KBM-7 (cell line): Measurements from ENCODE around the gene SORCS2.

ENCODE experiments used
- DNase-seq: peaks from one replicate; pipeline ENCODE4 v3.0.0-alpha.2; 2015
- in situ Hi-C: fragments of 300-500 bp; cut with MboI; formaldehyde crosslinking; loops from 2 replicates; pipeline ENCODE4 v1.14.3; 2020; ENCODE audit warnings: low sequenced_read_pairs, low pct_unique_long_range_greater_than_20kb, mixed read lengths

SORCS2 gene

DNA sequence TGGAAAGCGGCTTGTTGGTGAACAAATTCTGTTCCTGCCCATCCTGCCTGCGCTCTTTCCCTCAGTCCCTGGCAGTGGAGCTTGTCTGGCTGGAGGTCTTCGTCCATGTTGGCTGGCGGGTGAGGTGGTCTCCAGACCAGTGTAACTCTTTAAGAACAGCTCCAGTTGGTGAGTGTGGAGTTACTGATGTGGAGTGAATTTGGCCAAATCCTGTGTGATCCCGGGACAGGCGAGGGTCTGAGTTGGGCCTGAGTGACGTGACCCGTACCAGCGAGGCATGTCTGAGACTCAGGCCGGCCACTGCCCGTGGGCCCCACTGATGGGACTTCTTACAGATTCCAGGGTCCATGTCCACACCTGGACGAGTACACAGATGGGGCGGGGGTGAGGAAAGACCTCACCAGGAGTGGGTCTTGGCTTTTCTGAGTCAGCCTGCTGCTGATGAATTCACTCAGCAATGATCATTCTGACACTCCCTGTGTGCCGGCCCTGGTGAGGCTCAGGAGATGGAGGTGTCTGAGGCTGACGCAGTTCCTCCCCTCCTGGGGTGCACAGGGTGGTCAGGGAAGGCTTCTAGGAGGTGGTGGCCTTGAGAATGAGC lies 196.9 kb downstream of the SORCS2 start:
- no peak for DNase-seq
- in situ Hi-C loops = no loop called here

DNA sequence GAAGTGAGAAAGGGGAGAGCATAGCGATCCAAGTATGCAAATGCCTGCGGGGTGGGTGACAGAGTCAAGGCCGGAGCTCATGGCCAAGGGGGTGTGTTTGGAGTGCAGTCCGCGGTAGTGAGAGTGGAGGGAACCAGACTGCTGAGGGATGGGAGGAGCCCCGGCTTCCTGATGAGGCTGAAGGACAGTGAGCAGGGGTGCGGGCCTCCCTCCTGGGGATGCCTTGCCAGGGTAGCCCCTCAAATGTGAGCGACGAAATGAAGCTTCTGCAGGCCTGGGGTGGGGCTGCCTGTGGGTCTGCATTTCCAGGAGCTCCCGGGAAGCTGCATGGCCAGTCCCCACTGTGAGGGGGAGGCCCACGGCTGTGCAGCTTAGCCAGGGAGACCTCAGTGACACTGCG lies 197.4 kb downstream of the SORCS2 start:
- in situ Hi-C loops = no loop called here
- DNase-seq = no peak

DNA sequence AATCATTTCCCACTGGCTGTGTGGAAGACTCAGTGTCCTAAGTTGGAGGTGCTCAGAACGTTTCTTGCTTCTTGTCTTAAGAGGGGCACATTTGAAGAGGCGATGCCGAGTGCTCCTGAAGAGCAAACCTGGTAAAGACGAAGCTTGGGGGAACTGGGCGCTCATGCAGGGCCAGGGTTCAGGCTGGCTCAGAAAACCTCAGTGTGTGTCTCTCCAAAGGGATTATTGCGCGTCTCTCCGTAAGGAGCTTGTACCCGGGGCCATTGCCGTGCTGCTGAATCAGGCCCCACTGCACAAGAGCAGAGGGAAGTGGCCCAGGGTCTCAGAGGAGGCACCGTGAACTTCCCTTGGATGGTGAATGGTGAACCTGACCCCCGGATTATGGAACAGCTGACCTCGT lies 198.0 kb downstream of the SORCS2 start:
- in situ Hi-C loops = no loop called here
- no peak for DNase-seq

DNA sequence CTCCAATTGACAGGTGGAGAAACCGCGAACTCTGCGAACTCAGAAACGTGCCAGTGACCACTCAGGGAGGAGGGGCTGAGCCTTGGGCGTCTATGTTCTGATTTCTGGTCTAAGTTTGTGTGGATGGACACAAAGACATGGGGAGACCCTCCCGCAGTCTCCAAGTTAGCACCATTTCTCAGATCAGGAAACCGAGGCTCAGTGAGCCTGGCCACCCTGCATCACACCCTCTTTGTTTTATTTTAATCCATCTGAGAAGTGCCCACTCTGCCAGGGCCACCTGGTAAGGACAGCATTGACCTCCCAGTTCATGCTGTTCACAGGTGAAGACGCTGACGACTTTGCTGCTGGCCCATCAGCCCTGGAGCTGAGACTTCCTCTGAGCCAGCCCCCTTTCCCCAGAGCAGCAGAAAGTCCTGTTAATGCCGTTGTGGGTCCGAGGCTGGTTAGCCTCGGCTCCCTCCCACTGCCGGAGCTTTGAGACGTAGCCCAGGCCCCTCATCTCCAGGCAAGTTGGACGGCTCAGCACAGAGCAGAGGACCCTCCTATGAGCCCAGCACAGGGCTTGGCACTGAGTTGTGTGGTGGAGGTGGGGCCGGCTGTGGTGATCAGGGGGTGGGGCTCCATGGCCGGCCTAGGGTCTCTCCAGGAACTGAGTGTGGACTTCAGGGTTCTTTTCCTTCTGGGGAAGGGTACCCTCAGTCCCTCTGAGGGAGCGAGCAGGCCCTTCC lies 198.7 kb downstream of the SORCS2 start:
- in situ Hi-C loops = no loop called here
- no peak for DNase-seq

DNA sequence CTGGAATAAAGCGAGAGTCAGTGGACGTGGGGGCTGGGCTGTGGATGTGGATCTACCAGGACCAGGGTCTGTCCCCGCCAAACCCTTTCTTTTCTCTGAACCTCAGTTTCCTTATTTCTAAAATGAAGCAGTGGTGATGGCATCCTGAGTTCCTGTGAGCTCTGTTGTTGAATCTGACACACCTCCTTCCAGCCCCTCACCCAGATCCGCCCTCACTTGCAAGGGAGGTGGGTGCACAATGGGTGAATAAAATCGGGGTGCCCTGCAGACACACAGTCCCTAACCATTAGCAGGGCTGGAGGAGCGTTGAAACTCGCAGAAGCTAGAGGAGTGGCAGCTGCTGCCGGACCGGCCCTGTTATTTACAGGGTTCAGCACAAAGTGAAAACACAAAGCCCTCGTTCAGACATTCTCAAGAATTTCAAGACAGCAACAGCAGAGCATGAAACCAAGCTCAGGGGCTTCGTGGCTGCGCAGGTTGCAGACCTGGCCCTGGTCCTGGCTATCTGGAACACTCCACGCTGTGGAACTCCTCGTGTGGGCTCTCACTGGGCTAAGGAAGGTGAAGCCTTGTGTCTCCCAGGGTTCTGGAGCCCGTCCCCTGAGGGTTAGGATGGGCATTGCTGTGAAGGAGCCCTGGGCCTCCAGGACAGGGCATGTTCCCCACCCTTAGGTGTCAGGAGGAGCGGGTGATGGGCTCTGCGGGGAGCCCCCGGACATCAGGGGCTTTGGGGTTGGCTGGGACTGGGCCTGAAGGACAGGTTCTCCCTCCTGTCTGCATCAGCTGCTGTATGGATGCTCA lies 199.5 kb downstream of the SORCS2 start:
- DNase-seq = no peak
- in situ Hi-C loops = no loop called here

DNA sequence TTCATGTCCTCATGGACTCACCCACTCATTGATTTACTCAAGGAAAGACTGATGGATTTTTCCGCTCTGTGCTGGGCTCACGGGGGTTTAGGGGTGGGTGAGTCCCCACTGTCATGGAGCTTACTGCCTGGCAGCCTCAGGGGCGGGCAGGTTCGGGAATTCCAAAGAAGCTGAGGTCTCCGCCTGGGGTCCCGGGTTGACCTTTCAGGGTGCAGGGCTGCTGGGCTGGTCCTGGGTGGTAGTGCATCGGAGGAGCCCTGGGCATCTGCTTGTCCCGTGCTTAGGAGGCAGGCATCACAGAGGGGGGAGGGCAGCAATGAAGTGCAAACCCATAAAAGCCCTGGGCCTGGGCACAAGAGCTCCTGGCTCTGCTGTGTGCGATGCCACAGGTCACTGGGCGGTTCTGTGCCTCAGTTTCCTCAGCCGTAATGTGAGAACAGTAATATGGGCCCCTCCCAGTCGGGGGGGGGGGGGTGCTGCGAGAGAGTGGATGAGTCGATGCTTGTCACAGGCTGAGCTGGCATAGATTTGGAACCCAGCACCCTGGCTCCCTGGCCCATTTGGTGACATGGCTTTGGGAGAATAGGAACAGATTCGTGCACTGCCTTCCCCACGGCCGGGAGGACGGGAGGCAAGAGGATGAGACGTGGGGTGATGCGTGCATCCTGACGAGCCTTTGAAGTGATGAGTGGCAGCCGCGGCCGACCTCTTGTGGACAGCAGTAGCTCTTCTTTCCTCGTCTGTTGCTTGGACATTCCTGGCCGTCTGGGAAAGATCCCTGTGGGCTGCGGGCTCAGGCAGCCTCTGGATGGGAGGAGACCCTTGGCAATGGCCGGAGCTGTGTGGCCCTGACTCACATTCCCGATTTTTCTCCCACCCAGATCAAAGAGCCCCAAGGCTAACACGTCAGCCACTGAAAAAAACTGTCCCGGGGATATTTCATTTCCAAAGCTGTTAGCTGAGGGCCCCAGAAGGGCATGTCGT lies 200.4 kb downstream of the SORCS2 start:
- in situ Hi-C loops = no loop called here
- no peak for DNase-seq

DNA sequence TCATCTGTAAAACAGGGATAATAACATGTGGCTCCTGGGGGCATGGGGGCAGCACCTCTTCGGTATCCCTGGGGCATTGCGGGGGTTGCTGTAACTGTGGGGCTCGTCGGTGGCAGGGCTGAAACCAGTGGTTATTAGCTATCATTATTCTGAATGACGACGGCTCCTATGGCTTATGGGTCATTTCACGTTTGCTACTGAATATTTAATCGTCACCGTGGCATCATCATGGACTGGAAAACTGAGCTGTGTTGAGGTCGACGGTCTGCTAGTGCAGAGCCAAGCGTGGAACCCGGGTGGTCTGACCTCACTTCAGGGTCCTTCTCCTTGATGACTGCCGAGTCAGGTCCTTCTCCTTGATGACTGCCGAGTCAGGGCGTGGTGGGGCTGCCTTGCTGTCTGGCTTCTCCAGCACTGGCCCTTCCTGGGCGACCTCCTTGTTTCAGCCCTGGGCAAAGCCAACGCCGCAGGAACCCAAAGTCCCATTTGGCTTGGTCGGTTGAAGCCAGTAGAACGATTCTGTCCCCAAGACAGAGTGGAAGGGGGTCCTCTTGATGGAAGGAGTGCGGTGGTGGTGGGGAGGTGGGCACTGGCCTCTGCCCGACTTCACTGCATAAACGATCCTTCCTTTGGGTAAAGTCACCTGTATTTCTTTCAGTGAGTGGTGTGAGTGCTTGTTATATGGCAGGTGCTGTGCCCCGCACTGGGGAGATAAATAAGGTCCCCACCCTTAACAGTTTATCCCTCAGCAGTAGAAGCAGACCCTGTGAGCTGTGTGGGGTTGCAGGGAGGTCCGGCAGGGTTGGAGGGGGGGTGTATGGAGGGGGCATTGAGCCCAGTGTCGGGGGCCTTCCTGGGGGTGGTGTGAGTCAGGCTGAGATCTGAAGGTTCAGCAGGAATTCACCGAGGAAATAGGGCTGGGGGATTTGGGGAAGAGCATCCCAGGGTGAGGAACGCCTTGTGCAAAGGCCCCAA lies 201.6 kb downstream of the SORCS2 start:
- in situ Hi-C loops = no loop called here
- no peak for DNase-seq

DNA sequence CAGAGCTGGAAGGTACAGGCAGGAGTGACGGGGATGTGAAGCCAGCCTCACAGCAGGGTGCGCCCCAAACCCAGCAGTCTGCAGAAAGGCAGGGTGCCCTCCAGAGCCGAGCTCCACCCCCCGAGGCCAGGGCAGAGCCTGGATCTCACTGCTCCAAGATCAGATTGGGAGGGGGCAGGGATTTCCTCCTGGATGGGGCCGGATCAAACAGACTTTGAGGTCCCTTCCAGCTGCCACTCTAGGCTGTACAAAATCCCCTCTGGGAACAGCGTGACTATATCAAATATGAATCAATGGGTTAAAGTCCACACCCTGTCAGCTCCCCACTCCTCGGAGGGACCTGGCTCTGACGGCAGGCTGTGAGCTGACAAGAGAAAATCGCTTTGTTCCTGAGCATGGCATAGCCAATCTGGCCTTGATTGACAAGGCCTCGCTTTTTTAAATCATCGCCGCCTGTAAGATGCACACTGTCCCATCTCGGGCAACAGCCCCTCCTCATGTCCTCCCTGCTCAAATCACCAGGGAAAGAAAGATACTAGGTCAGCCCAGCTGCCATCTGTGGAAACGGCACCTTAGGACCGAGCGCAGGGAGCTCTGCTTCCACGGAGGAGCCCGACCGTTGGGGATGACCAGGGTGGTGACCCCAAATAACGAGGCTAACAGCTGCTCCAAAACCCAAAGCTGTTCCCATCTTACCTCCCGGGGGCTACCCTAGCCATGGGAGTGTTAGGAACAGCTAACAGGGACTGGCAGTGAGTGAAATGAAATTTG lies 202.5 kb downstream of the SORCS2 start:
- no peak for DNase-seq
- in situ Hi-C loops = no loop called here

DNA sequence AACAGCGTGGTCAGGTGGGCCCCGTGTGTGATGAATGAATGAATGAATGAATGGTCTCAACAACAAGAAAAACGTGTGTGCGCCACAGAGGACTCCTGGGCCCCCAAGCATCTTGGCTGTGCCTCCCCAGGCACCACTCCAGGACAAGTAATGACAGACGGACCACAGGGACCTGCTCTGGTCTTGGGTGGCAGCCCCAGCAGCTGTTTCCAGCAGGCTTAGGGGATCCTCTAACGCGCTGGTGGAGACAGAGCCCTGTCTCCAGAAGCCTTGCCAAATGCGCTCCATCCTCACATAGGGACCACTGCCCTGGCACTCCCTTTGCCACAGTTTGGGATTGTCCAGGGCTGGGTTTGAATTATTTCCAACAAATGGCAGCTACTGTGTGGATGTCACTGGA lies 203.3 kb downstream of the SORCS2 start:
- DNase-seq = no peak
- in situ Hi-C loops = no loop called here

DNA sequence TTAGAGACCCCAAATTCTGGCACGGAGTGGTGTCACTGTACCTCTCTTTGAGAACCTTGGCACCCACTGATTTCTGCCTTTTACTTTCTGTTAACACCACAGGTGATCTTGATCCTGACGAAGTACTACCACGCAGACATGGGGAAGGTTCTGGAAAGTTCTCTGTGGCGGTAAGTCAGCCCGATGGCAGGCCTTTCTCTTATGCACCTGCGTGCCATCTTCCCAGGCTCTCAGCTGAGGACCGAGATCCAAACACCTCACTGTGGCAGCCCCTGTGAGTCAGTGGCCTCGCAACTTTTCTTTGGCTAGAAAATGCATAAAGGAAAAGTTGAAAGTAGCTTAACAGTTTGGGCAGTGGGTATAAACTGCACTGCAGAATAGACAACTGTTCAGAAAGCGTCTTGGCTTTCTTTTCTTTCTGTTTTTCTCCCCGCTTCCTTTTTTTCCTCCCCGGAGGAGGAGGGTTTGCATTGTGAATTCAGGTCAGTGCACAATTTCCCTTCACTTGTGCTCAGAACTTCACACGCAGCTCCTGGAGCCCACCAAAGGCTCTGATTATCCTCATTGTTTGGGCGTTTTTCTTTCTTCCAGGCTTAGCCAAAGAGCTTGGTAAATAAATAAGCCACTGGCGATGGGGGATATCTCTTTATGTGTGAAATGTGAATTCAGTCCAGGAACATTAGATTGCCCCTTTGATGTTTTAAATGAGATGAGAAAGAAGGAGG lies 204.0 kb downstream of the SORCS2 start:
- DNase-seq = no peak
- in situ Hi-C loops = no loop called here

DNA sequence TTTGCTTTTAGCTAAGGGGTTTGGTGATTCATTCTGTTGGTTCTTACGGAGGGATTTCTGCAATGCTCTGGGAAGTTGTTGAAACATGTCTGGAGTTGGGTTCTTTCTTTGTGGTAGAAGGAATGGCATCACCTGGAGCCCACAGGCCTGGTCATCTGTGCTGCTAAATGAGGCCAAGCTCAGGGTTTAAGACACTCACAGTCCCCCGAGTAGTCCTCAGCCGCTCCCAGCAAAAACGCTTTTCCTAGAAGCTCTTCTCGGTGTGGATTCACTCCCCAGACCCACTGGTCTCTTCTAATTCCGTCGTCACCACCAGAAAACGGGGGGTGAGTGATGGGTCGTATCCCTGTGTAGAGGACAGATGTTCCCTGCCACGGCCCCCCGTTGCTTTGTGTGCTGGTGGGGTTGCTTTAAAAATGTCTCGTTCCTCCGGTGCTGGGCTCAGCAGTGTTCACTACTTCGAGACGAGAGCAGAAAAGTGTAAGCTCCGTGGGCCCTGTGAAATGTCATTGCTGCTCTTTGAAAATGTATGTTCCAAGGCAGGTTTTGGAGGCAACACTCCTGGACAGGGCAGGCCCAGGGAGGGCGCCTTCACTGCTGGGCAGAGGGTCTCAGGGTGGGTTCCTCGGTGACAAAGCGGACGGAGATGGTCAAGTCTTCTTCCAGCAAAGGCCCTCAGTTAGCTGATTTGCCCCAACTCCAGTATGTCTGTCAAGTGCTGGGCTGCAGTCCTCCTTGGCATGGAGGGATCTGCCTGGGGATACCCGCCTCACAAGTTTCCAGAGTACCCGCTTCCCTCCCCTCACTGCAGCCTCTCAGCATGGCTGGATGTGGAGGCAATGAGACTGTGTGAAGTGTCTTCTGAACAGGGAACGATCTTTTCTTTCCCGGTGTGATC lies 205.1 kb downstream of the SORCS2 start:
- in situ Hi-C loops = no loop called here
- DNase-seq = no peak

DNA sequence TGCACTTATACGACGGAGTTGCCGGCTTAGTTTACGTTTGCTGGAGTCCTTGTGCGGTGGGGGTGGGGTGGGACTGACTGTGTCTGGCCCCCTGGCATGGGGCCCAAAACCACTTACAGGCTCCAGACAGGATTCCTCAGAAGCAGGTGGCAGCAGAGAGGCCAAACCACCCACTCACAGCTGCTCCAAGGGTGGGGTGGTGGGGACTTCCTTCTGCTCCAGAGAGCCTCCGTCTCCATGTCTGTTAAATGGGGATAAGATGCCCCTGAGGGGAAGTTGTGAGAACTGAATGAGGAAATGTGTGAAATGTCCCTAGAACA lies 205.7 kb downstream of the SORCS2 start:
- DNase-seq = peak; percentile 8
- in situ Hi-C loops = no loop called here

DNA sequence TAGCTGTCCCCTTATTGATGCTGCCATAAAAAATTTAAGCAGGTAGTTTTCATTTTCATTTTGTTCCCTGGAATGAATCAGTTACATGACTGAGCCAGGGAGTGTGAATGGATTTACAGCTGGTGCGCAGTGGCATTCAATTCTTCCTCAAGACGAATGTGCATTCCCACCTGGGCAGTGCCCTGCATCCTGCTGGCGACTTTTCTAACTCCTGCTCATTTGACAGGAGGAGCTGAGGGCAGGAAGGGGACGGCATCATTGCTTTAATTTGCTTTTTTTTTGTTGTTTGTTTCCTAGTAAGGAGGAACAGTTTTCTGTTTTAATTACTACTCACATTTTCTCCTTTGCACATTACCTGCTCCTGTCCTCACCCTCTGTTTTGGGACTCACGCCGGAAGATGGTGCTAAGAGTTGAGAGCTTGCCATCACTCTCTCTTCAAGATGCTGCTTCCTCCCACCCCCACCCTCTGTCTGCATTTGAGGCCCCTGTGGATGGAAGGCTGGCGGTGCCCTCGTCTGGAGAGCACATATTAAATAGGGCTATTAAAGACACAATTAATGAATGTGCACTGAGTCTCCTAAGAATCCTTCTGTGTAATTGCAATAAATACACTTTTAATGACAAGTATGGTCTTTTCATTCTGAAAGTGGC lies 206.6 kb downstream of the SORCS2 start:
- in situ Hi-C loops = no loop called here
- no peak for DNase-seq

DNA sequence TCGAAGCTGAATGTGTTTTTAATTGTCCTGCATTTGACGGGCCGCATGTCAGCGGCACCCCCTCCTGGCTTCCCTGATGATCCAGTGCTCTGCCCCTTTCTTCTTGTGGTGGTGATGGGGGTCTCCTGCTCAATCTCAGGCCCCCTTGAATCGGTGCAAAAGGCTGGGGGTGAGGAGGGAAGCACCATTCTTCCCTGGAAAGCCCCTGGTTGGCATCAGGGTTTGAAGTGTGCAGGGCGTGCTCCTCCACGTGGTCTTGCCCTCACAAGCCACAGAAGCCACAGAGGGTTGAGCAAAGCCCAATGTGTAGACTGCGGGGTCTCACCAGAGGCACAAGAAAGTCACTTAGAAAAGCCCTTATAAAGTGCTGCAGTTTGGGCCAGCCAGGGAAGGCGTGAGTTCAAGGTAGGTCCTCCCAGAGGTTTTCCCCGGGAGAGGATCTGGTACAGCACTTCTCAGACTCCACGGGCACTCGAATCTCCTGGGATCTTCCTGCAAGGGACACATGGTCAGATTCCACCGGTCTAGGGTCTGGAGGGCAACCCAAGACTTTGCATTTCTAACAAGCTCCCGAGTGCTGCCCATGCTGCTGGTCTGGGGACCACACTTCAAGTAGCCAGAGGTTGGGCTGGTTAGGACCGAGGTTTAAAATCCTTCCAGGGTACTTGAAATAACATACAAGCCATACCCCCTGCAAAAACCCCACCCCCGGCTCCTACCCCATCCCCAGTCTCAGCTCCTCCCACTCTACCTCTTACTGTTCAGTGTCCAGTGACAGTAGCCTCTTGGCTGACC lies 207.3 kb downstream of the SORCS2 start:
- DNase-seq = no peak
- in situ Hi-C loops = no loop called here
